OCI-M2 (cell line): ENCODE data around the gene EPHA10.
"Not testable (repeated sequence)": the region's sequence is repeated elsewhere in the genome, so short reads cannot be mapped to it uniquely, and the experiment has no call there.

Source experiments
- DNase-seq: peaks from one replicate; lab custom pipeline; 2025; ENCODE audit not compliant: unreplicated experiment; lab: John Stamatoyannopoulos, UW

Gene EPHA10

DNA sequence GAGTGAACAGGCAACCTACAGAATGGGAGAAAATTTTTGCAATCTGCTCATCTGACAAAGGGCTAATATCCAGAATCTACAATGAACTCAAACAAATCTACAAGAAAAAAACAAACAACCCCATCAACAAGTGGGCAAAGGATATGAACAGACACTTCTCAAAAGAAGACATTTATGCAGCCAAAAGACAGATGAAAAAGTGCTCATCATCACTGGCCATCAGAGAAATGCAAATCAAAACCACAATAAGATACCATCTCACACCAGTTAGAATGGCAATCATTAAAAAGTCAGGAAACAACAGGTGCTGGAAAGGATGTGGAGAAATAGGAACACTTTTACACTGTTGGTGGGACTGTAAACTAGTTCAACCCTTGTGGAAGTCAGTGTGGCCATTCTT, 6.5 kb upstream of the EPHA10 start:
- not testable (repeated sequence) for DNase-seq

- no peak for DNase-seq
These were observed 2.6 kb upstream of the EPHA10 start for GRCh38 chr1:37767488-37767887.

DNA sequence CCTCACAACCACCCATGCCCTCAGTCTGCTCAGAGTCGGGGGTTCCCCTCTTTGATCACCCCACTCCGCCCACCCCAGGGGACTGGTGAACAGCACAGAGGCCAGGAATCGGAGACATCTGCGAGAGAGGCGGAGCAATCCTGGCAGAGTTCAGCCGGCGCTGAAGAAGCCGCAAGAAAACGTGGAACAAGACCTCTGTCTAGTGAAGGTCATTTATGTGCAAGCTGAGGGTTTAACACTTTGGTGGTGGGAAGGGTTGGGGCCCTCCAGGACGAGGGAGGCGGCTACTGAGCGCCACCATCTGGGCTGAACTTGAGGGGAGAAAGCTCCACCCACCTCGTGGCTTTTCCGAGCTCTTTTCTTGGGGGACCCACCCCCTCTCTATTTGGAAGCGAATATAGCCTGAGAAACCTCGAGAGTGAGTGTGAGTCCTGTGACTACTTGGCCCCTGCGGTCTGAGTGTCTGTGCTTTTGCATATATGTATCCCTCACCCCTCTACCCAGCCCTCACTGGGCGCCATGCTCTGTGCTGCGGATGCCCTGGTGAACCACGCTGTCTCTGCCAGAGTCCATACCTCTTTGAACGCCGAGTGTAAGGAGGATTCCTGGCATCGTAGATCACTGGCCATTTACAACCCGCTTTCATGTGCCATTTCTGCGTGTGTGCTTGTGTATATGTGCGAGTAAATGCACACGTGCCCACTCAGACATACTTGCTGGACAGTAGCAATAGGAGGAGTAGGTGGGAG, 1.2 kb upstream of the EPHA10 start:
- DNase-seq = no peak

DNA sequence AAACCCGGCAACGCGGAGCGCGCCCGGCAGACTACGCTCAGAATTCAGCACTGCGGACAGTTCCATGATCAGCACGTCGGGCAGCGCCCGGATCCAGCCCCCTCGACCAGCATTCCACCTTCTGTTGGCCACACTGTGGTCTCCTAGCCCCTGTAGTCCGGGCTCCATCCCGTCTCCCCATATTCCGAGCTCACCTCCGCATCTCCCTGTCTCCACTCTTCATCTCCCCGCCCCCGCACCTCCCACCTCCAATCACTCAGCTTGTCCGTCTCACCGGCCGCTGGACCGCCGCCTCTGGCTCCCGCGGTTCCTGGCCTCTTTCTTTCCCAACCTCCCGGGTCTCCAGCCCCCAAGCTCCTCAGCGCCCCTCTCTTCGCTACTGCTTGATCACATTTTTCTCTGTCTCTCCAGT, 500 bp downstream of the EPHA10 start:
- DNase-seq = no peak

- DNase-seq = no peak
These were observed 1.0 kb downstream of the EPHA10 start for GRCh38 chr1:37763791-37764413.

DNA sequence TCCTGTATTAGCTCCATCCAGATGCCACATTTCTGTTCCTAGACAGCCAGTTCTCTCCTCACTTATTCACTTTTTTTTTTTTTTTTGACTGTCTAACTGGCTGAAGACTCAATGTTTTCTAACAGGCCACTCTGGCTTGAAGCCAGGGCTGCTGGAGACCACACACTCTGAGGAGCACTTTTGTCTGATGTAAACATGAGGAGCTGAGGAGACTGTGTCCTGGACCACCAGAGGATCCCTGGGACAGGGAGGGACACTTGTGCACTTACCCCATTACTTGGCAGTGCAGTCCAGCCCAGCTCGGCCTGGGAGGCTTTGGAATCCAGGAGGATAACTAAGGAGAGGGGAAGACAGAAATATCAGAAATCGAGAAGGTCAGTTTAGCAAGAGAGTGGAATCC, 2.4 kb downstream of the EPHA10 start:
- DNase-seq = no peak

GRCh38 chr1:37761416-37762095, 3.4 kb downstream of the EPHA10 start:
- no peak for DNase-seq

DNA sequence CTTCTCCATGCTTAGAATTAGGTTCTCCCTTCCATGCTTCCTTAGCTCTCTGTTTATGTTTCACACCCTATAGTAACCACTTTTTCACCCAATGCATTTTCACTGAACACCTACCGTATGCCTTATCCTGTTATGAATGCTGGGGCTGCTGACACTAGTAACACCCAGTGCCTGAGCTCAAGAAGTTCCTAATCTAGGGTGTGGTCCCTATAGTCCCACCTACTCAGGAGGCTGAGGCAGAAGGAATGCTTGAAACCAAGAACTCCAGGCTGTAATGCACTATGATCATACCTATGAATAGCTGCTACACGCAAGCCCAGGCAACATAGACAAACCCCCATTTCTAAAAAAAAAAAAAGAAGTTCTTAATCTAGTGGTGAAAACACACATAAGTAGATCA, 5.5 kb downstream of the EPHA10 start:
- no peak for DNase-seq

GRCh38 chr1:37755951-37756560, 8.9 kb downstream of the EPHA10 start:
- peak; percentile 53 for DNase-seq

- DNase-seq = no peak
These were observed 9.6 kb downstream of the EPHA10 start for GRCh38 chr1:37755290-37755689.

DNA sequence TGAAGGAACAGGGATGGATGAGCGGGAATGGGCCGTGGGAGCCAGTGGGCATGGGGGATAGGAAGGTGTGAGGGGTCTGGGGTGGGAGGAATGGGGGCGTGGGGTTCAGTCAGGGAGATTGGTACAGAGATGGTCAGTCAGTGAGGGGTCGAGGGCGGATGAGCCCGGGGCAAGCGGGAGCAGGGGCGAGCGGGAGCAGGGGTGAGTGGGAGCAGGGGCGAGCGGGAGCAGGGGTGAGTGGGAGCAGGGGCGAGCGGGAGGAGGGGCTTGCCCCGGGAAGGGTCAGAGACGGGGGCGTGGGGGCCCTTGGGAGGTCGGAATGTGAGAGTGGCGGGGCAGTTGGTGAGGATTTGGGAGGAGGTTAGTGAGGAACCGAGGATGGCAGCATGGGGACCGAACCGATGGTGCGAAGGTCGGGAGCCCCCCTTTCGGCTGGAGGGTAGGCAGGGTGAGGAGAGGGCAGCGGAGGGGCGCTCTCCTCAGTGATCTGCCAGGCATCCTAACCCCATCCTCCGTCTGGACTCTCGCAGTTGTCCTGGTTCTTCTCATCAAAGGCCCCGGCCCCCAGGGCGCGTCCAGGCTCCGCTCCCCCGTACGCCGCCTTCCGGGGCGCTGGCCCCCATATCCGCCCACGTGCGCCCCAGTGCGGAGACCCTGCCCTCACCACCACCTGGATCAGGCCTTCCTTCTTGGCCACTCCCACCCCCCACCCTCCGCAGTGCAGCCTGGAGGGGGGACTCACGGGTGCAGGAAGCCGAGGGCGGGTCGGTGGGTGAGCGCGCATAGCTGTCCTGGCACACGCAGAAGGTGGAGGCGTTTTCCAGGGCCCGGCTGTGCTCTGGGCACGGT, 11.2 kb downstream of the EPHA10 start:
- no peak for DNase-seq

GRCh38 chr1:37752583-37753471, 12.1 kb downstream of the EPHA10 start:
- no peak for DNase-seq

GRCh38 chr1:37752213-37752582, 12.7 kb downstream of the EPHA10 start:
- DNase-seq = no peak

DNA sequence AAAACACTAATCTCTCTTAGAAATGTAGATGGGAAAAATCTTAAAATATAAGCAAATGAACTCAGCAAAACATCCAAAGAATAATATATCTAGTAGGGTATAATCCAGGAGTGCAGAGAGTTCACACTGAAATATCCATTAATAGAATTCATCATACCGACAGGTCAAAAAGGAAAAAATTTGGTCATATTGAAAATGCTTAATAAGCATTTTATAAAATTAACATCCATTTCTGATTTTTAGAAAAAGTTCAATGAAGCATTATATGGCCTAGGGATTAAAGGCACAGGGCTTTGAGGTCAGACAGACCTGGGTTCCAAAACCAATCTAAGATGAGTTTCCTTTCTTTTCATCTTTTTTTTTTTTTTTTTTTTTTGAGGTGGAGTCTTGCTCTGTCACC, 16.4 kb downstream of the EPHA10 start:
- no peak for DNase-seq

GRCh38 chr1:37746806-37747205, 18.1 kb downstream of the EPHA10 start:
- DNase-seq = no peak

GRCh38 chr1:37741662-37742061, 23.3 kb downstream of the EPHA10 start:
- no peak for DNase-seq

DNA sequence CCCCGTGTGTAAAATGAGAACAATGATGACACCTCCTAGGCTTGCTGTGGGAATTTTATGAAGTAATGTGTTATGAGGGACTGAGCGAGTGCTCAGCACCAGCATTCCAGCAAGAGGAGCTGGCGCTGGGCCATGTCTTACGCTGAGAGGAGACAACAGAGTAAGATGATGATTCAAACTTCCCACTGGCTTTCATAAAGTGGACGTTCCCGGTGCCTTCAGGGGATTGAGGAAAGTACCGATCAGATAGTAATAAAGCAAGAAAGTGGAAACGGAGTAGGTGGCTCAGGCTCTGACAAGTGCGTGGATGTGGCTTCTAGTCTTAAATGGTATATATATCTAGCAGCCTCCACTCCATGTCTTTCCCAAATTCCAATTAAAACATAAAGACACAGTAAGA, 23.8 kb downstream of the EPHA10 start:
- DNase-seq = no peak

DNA sequence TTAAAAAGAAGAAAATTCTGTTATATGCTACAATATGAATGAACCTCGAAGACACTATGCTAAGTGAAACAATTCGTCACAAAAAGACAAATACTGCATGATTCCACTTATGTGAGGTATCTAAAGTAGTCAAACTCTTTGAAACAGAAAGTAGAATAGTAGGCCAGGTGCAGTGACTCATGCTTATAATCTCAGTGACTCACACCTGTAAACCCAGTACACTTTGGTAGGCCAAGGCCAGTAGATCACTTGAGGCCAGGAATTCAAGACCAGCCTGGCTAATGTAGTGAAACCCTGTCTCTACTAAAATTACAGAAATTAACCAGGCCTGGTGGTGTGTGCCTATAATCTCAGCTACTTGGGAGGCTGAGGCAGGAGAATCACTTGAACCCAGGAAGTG, 25.7 kb downstream of the EPHA10 start:
- no peak for DNase-seq

- not testable (repeated sequence) for DNase-seq
These were observed 26.3 kb downstream of the EPHA10 start for GRCh38 chr1:37738619-37739018.

DNA sequence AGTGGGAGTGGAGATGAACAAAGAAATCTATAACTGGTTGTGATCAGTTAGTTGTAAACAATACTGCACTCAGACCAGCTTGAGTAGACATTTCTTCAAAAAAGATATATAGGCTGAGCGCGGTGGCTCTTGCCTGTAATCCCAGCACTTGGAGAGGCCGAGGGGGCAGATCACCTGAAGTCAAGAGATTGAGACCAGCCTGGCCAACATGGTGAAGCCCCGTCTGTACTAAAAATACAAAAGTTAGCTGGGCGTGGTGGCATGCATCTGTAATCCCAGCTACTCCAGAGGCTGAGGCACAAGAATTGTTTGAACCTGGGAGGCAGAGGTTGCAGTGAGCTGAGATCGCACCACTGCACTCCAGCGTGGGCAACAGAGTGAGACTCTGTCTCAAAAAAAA, 26.9 kb downstream of the EPHA10 start:
- DNase-seq = not testable (repeated sequence)
